ENCODE data around the gene ARHGAP25.

- TF ChIP-seq MYC (IDR thresholded peaks at IDR 0.05; ENCODE audit: insufficient read depth, insufficient read length, insufficient replicate concordance, low read length, severe bottlenecking), result no peak
- no peak for TF ChIP-seq JUND (IDR thresholded peaks at IDR 0.05; ENCODE audit: low read depth, low read length)
- TF ChIP-seq CTCF (IDR thresholded peaks at IDR 0.05 in 2 of 3, conservative IDR thresholded peaks at IDR 0.05 in 1 of 3; ENCODE audit: control insufficient read depth in 2 of 3, extremely low read depth in 1 of 3, insufficient read depth in 1 of 3, low read depth in 3 of 3, low read length in 3 of 3), result no peak
- no peak for TF ChIP-seq POLR2AphosphoS5 (IDR thresholded peaks at IDR 0.05; ENCODE audit: low read length)
Measured at GRCh38 chr2:68837861-68838341, 103.3 kb downstream of the ARHGAP25 start.

Data from GM12878 (cell line).